GM19099 (cell line): ENCODE measurements around the gene TRIP10.

Source experiments
- POLR2A ChIP-seq: IDR thresholded peaks from 3 replicates; pipeline ENCODE4 v1.6.1; 2011; ENCODE audit warnings: low read depth; ENCODE audit not compliant: insufficient read length; ENCODE audit errors: extremely low read depth

The TRIP10 gene

DNA sequence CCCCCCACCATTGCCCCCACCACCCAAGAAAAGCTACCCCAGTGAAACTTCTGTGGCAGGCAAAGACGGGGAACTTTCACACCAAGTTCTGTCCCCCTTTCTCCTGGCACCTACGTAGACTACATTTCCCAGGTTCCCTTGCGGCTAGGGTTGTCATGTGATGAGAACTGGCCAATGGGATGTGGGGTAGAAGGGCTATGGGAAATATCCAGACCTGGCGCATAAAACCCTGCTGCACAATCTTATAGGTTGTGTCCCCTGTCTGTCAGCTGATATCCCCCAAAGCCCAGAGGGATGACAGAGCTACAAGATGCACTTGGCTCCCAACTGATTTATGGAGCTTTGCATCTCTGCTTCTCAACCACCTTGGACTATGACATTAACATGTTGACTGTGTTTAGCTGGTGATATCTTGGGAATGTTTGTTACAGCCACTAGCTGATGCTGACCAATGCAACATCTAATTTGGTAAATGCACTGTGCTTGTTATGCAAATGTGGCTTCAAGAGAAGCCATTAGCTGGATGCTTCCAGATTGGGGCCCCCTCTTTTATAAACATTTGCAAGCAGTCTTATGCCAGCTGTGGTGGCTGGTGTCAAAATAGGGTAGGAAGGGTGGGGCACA, 21.7 kb downstream of the TRIP10 start:
- no peak for TF ChIP-seq POLR2A

- no peak for TF ChIP-seq POLR2A
These were observed 26.4 kb downstream of the TRIP10 start for GRCh38 chr19:6765738-6766356.

- no peak for TF ChIP-seq POLR2A
These were observed 27.0 kb downstream of the TRIP10 start for GRCh38 chr19:6766357-6767080.

- no peak for TF ChIP-seq POLR2A
These were observed 27.5 kb downstream of the TRIP10 start for GRCh38 chr19:6767081-6767356.

GRCh38 chr19:6767357-6768235, 28.1 kb downstream of the TRIP10 start, which contains the start of gene SH2D3A:
Gene SH2D3A (minus strand): TSS chr19:6767435. CDS start chr19:6763748, 3,687 bp downstream.
- TF ChIP-seq POLR2A: peak; percentile 52

GRCh38 chr19:6768236-6768785, 28.8 kb downstream of the TRIP10 start:
- TF ChIP-seq POLR2A: no peak

GRCh38 chr19:6769006-6769619, 29.6 kb downstream of the TRIP10 start:
- TF ChIP-seq POLR2A: no peak

DNA sequence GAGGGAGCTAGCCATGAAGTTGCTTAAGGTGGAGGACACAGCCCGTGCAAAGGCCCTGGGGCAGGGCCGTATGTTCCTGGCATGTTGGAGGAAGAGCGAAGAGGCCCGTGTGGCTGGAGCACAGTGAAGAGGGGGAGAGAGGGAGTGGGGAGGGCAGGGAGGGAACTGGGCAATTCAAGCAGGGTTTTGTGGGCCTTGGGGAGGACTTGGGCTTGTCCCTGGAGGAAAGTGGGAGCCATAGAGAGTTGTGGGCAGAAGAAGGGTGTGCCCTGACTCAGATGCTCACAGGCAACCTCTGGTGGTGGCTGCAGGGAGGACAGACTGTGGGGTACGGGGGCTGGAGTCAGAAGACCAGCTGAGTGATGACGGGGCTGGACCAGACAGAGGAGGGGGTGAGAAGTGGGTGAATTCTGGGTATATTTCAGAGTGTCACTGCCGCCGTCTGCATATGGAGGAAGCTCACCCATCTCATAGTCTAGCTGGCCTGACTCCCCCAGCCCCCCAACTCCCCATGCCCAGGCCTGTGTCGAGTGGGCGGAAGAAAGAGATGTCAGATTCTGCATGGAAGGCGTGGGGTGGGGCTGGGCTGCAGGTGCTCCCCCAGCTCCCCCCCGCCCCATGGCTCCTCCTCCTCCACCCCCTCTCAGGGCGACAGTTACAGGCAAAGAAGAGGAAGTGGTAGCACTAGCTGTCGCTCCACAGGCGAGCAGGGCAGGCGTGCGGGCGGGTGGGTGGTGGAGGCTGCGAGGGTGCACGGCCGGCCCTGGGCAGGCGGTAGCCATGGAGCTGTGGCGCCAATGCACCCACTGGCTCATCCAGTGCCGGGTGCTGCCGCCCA, 32.8 kb downstream of the TRIP10 start, which contains the start of gene VAV1:
Gene VAV1 (plus strand): TSS at position 681 of the 838 bp plus-strand sequence. CDS start 100 bp downstream, at position 781.
- peak; percentile 87 for TF ChIP-seq POLR2A

DNA sequence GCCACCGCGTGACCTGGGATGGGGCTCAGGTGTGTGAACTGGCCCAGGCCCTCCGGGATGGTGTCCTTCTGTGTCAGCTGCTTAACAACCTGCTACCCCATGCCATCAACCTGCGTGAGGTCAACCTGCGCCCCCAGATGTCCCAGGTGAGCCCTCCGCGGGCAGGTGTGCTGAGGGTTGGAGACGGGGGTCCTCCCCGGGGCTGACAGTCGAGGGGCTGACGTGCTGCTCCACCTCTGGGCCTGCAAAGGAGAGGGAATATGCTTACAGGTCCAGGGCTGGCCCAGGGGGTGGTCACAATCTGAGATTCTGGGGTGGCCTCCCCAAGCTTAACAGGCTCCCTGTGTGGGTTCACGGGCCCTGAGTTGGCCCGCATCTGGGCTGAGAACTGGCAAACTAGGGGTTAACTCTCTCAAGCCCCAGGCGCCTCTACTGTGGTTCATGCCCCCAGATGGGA, 33.4 kb downstream of the TRIP10 start:
- TF ChIP-seq POLR2A: no peak

- TF ChIP-seq POLR2A: peak; percentile 62
These were observed 33.9 kb downstream of the TRIP10 start for GRCh38 chr19:6773323-6773931.

DNA sequence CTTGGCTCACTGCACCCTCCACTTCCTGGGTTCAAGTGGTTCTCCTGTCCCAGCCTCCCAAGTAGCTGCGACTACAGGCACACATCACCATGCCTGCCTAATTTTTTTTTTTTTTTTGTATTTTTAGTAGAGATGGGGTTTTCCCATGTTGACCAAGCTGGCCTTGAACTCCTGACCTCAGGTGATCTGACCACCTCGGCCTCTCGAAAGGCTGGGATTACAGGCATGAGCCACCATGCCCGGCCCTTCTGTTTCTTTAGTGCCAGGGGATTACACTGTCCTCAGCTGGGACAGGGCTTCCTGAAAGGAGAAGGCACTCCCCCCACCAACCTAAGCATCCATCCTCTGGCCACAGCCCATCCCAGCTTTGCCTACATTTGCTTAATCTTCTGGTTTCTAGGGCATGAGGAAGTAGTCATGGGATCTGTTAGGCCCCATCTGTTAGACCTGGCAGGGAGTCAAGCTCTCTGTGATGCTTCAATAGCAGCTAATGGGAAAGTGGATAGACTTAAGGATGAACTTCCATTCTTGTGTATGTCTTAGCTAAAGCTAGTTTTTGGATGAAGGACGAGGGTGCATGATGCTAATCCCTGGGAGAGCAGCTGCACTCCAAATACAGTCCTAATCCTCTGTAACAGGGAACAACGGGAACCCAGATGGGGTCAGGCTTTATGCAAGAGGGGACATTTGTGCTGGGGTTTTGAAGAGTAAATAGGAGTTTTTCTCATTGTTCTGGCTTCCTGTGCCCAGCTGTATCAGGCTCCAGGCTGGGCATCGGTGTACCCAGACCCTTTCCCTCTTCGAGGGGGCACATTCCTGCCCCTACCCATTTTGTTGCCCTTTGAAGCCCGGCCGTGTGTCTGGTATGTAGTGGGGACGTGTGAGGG, 35.6 kb downstream of the TRIP10 start:
- TF ChIP-seq POLR2A: no peak

DNA sequence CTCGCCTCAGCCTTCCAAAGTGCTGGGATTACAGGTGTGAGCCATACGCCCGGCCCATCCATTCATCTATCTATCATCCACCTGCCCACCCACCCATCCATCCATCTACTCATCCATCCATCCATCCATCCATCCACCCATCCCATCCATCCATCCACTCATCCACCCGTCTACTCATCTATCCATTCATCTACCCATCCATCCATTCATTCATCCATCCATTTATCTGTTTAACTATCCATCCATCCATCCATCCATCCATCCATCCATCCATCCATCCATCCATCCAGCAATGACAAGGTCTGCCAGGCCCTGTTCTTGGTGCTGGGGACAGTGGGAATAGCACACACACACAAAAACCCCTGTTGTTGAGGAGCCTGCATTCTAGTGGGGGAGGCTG, 37.5 kb downstream of the TRIP10 start:
- TF ChIP-seq POLR2A: no peak
